T-cell (primary cell): Measurements from ENCODE around the gene TNPO2. TPM values are rescaled to one million over a fixed set of nuclear protein-coding genes. Genes with fewer than 3 reads are reported as not detected.
"Not testable (repeated sequence)": the region's sequence is repeated elsewhere in the genome, so short reads cannot be mapped to it uniquely, and the experiment has no call there.

ENCODE experiments used
- ATAC-seq, 4 experiments: fragments of 200-7000 bp in 3 of 4; fragments of 150-1000 bp in 1 of 4; cut with Tn5 transposase; replicated peaks in 1 of 4; 1 replicate in 3 of 4; 2 replicates in 1 of 4; pipeline ENCODE4 v1.10.0; 2021; ENCODE audit warnings: moderate library complexity in 3 of 4, mild to moderate bottlenecking in 2 of 4, moderate number of reproducible peaks in 1 of 4
- CTCF ChIA-PET, 2 donors: fragments of 300-600 bp; sonication (Branson Sonifier 250); formaldehyde crosslinking; loops; one replicate each; lab custom pipeline; 2022; ENCODE audit warnings: antibody characterized with exemption in 2 of 2; lab: Charles Lee
- POLR2A ChIA-PET, 2 donors: fragments of 300-600 bp; sonication (Branson Sonifier 250); formaldehyde crosslinking; loops; one replicate each; lab custom pipeline; 2022; ENCODE audit warnings: antibody characterized with exemption in 2 of 2; lab: Charles Lee
- DNase-seq, 35 experiments: peaks; one replicate each; pipeline versions ENCODE4 v3.0.0 to v3.0.0-alpha.2; 2013 to 2023
- H3K27ac ChIP-seq: one replicate; pipeline ENCODE4 v1.5.1; 2013; ENCODE audit warnings: low read length
- H3K27me3 ChIP-seq, 2 experiments: replicated peaks in 1 of 2; 1 replicate in 1 of 2; 2 replicates in 1 of 2; pipeline versions ENCODE4 v1.6.1 to v1.7.0; 2013; ENCODE audit warnings: low read length in 1 of 2, mixed read lengths in 1 of 2; ENCODE audit not compliant: control insufficient read depth in 2 of 2, insufficient read depth in 2 of 2; ENCODE audit errors: extremely low read depth in 1 of 2
- H3K36me3 ChIP-seq, 2 donors: 1 replicate in 1 of 2; 2 replicates in 1 of 2; pipeline versions ENCODE4 v1.6.1 to v1.7.0; 2013; ENCODE audit warnings: low read length in 1 of 2; ENCODE audit not compliant: control insufficient read depth in 2 of 2, insufficient read depth in 1 of 2; ENCODE audit errors: extremely low read depth in 1 of 2
- H3K4me1 ChIP-seq, 2 experiments: 1 replicate in 1 of 2; 2 replicates in 1 of 2; pipeline versions ENCODE4 v1.6.1 to v1.7.0; 2013; ENCODE audit warnings: low read length in 2 of 2, mixed read lengths in 1 of 2; ENCODE audit not compliant: insufficient read depth in 2 of 2, control insufficient read depth in 1 of 2; ENCODE audit errors: extremely low read depth in 1 of 2
- H3K4me3 ChIP-seq, 2 donors: 1 replicate in 1 of 2; 2 replicates in 1 of 2; pipeline versions ENCODE4 v1.5.1 to v1.7.0; 2013; ENCODE audit warnings: mild to moderate bottlenecking in 2 of 2, low read length in 1 of 2, moderate library complexity in 1 of 2; ENCODE audit not compliant: control insufficient read depth in 1 of 2; ENCODE audit errors: extremely low read depth in 1 of 2
- H3K9me3 ChIP-seq: 2 replicates; pipeline ENCODE4 v1.7.0; 2013
- H3K27ac Mint-ChIP-seq, 2 donors: one replicate each; pipeline ENCODE4 v1.8.0; 2020 to 2021; ENCODE audit warnings: mild to moderate bottlenecking in 2 of 2, mixed read lengths in 2 of 2
- H3K27me3 Mint-ChIP-seq, 2 donors: one replicate each; pipeline ENCODE4 v1.8.0; 2021 to 2022; ENCODE audit warnings: mixed read lengths in 2 of 2
- H3K36me3 Mint-ChIP-seq: one replicate; pipeline ENCODE4 v1.8.0; 2021; ENCODE audit warnings: mixed read lengths
- H3K4me1 Mint-ChIP-seq, 3 donors: one replicate each; pipeline ENCODE4 v1.8.0; 2020 to 2022; ENCODE audit warnings: mixed read lengths in 3 of 3, mild to moderate bottlenecking in 1 of 3
- H3K4me3 Mint-ChIP-seq, 3 donors: one replicate each; pipeline ENCODE4 v1.8.0; 2020 to 2022; ENCODE audit warnings: mild to moderate bottlenecking in 3 of 3, mixed read lengths in 3 of 3, moderate library complexity in 3 of 3
- H3K9me3 Mint-ChIP-seq, 3 donors: one replicate each; pipeline ENCODE4 v1.8.0; 2020 to 2022; ENCODE audit warnings: mixed read lengths in 3 of 3
- WGBS: methylation state at CpG from one replicate; pipeline ENCODE4 v1.1.5; 2013; ENCODE audit warnings: missing lambda C conversion rate; ENCODE audit not compliant: insufficient coverage; 5-methylcytosine and 5-hydroxymethylcytosine counted together
- total RNA-seq, 35 experiments: library from RNA in 6 of 35; stranded (reverse) in 6 of 35; fragments of 120-200 nt in 1 of 35; gene quantifications; one replicate each; pipeline versions ENCODE4 v1.2.1 to v1.2.4 and lab custom pipeline; 2013 to 2026

TNPO2 gene
- total RNA-seq, 5 donors from 2014 or later (not counting 1 experiment from before 2014, with no cell fraction given) = 53.7 to 78.8 (median 62.6) TPM

GRCh38 chr19:12681074-12681987 is 42.4 kb downstream of the TNPO2 start, which contains the start of gene DHPS:
Gene DHPS, minus strand, starts transcription at chr19:12681880. Its CDS starts 114 bp downstream, at chr19:12681766.
- POLR2A ChIA-PET = interaction anchor here (0.6 to 0.7 kb wide), 5 partner anchors 10 to 1185 kb away, joined by 3 to 9 read pairs (median 7); partner anchors contain the start of gene RNASEH2A (in 1 of the 2)
- Mint-ChIP-seq H3K4me3 (peak within 1 kb of the TSS; percentile 88 to 98 (median 92)), H3K27ac (peak within 1 kb of the TSS; percentile 93 to 97), H3K27me3 (no peaks in the 10 kb centered on the region), H3K4me1 (peaks cover 27 to 29% (median 28%) of the 10 kb centered on the region in 3 donors), H3K36me3 (peaks cover 21% of the 10 kb centered on the region), H3K9me3 (no peaks in the 10 kb centered on the region)
- Histone ChIP-seq H3K9me3 (no peaks in the 10 kb centered on the region), H3K27me3 (no peaks in the 10 kb centered on the region), H3K4me1 (peaks cover 0 to 39% of the 10 kb centered on the region in 2 experiments), H3K36me3 (peaks cover 21 to 38% of the 10 kb centered on the region in 2 donors), H3K4me3 (peak within 1 kb of the TSS; percentile 76 to 89), H3K27ac (peak within 1 kb of the TSS; percentile 92)
- CTCF ChIA-PET = interaction anchor here (0.5 to 1.7 kb wide), 6 partner anchors 10 to 262 kb away, joined by 3 to 8 read pairs (median 6); partner anchors contain the start of gene TRIR (in 1 of the 2)
- ATAC-seq (peak; percentile 81 to 85 (median 84)), DNase-seq (peak; percentile 64 to 99 (median 90))
- under 1% methylated on average over 68 of the region's 68 CpGs for WGBS

- H3K4me1 Mint-ChIP-seq = peaks cover 30% of the 10 kb centered on the region in 3 donors
- no peaks in the 10 kb centered on the region for H3K27me3 Mint-ChIP-seq
- H3K27ac ChIP-seq = no peak overlapping the region
- ChIA-PET CTCF (interaction anchor here (0.6 to 0.7 kb wide), 4 partner anchors 14 to 171 kb away, joined by 3 to 5 read pairs (median 4); no protein-coding TSS in a partner anchor), POLR2A (no interaction called here)
- H3K4me3 Mint-ChIP-seq = peak overlapping the region; percentile 55 to 98 (median 88)
- no peaks in the 10 kb centered on the region for H3K9me3 ChIP-seq
- H3K27ac Mint-ChIP-seq = peak overlapping the region; percentile 15 to 52
- no peaks in the 10 kb centered on the region for H3K27me3 ChIP-seq
- peaks cover 0 to 40% of the 10 kb centered on the region in 2 experiments for H3K4me1 ChIP-seq
- H3K36me3 Mint-ChIP-seq = peaks cover 27% of the 10 kb centered on the region
- no peak for DNase-seq
- no peak overlapping the region for H3K4me3 ChIP-seq
- WGBS = 98% methylated on average over 6 of the region's 9 CpGs
- no peaks in the 10 kb centered on the region for H3K9me3 Mint-ChIP-seq
- H3K36me3 ChIP-seq = peaks cover 26 to 51% of the 10 kb centered on the region in 2 donors
- ATAC-seq = no peak
These were observed 43.7 kb downstream of the TNPO2 start for GRCh38 chr19:12680034-12680433.

GRCh38 chr19:12678039-12678438 is 45.7 kb downstream of the TNPO2 start:
- H3K27ac ChIP-seq, H3K27ac Mint-ChIP-seq, H3K27me3 ChIP-seq, H3K27me3 Mint-ChIP-seq, H3K4me3 Mint-ChIP-seq, H3K9me3 ChIP-seq, ATAC-seq, DNase-seq, H3K9me3 Mint-ChIP-seq, H3K4me3 ChIP-seq: not testable (repeated sequence)
- CTCF ChIA-PET = interaction anchor here (0.5 to 1.0 kb wide), 10 partner anchors 22 to 595 kb away, joined by 3 to 8 read pairs (median 4); partner anchors contain the start of gene ZNF563 (in 1 of the 2)
- POLR2A ChIA-PET = interaction anchor here (0.5 to 1.3 kb wide), 8 partner anchors 19 to 795 kb away, joined by 3 to 8 read pairs (median 4); partner anchors contain the start of gene FBXW9 (in 1 of the 2)
- Mint-ChIP-seq H3K4me1 (peaks cover 30 to 35% (median 32%) of the 10 kb centered on the region in 3 donors), H3K36me3 (peaks cover 33% of the 10 kb centered on the region)
- 96% methylated on average over 3 of the region's 5 CpGs for WGBS
- H3K36me3 ChIP-seq = peaks cover 28 to 64% of the 10 kb centered on the region in 2 donors
- peaks cover 0 to 40% of the 10 kb centered on the region in 2 experiments for H3K4me1 ChIP-seq

GRCh38 chr19:12676928-12677327 is 46.8 kb downstream of the TNPO2 start:
- CTCF ChIA-PET = interaction anchor here (0.5 to 1.1 kb wide), 4 partner anchors 28 to 120 kb away, joined by 3 to 5 read pairs (median 3); no protein-coding TSS in a partner anchor
- Histone ChIP-seq H3K4me3 (no peak overlapping the region), H3K27ac (no peak overlapping the region), H3K4me1 (peaks cover 0 to 33% of the 10 kb centered on the region in 2 experiments), H3K27me3 (no peaks in the 10 kb centered on the region), H3K9me3 (no peaks in the 10 kb centered on the region), H3K36me3 (peaks cover 29 to 70% of the 10 kb centered on the region in 2 donors)
- ATAC-seq (no peak), DNase-seq (no peak)
- POLR2A ChIA-PET = no interaction called here
- no peaks in the 10 kb centered on the region for H3K27me3 Mint-ChIP-seq
- no peak overlapping the region for H3K27ac Mint-ChIP-seq
- peaks cover 33% of the 10 kb centered on the region for H3K36me3 Mint-ChIP-seq
- 89% methylated on average over 3 of the region's 12 CpGs for WGBS
- peaks cover 32 to 40% (median 34%) of the 10 kb centered on the region in 3 donors for H3K4me1 Mint-ChIP-seq
- H3K4me3 Mint-ChIP-seq = no peak overlapping the region
- no peaks in the 10 kb centered on the region for H3K9me3 Mint-ChIP-seq

- Mint-ChIP-seq H3K4me1 (peaks cover 35 to 40% (median 36%) of the 10 kb centered on the region in 3 donors), H3K4me3 (no peak overlapping the region), H3K9me3 (no peaks in the 10 kb centered on the region), H3K27ac (peak overlapping the region in 1 of 2 donors; percentile 79), H3K27me3 (no peaks in the 10 kb centered on the region), H3K36me3 (peaks cover 33% of the 10 kb centered on the region)
- peak; percentile 17 to 59 (median 52) for ATAC-seq
- no peak overlapping the region for H3K27ac ChIP-seq
- WGBS = 25% methylated on average over 4 of the region's 4 CpGs
- ChIA-PET POLR2A (no interaction called here), CTCF (interaction anchor here (0.6 to 1.1 kb wide), 3 partner anchors 57 to 121 kb away, joined by 3 to 5 read pairs (median 3); no protein-coding TSS in a partner anchor)
- H3K4me3 ChIP-seq = no peak overlapping the region
- H3K36me3 ChIP-seq = peaks cover 29 to 70% of the 10 kb centered on the region in 2 donors
- DNase-seq = peak in 34 of 35 experiments; percentile 54 to 88 (median 75)
- H3K27me3 ChIP-seq = no peaks in the 10 kb centered on the region
- H3K9me3 ChIP-seq = no peaks in the 10 kb centered on the region
- peaks cover 0 to 34% of the 10 kb centered on the region in 2 experiments for H3K4me1 ChIP-seq
These were observed 47.3 kb downstream of the TNPO2 start for GRCh38 chr19:12676384-12676792.

- Mint-ChIP-seq H3K27ac (no peak overlapping the region), H3K27me3 (no peaks in the 10 kb centered on the region), H3K9me3 (no peaks in the 10 kb centered on the region), H3K36me3 (peaks cover 30% of the 10 kb centered on the region), H3K4me3 (no peak overlapping the region), H3K4me1 (peaks cover 30 to 35% (median 31%) of the 10 kb centered on the region in 3 donors)
- ChIA-PET POLR2A (no interaction called here), CTCF (interaction anchor here (0.6 to 1.1 kb wide), 2 partner anchors 119 to 121 kb away, joined by 3 to 5 read pairs; no protein-coding TSS in a partner anchor)
- Histone ChIP-seq H3K4me1 (peaks cover 0 to 30% of the 10 kb centered on the region in 2 experiments), H3K4me3 (no peak overlapping the region), H3K27me3 (no peaks in the 10 kb centered on the region), H3K27ac (no peak overlapping the region), H3K36me3 (peaks cover 29 to 70% of the 10 kb centered on the region in 2 donors), H3K9me3 (no peaks in the 10 kb centered on the region)
- ATAC-seq (no peak), DNase-seq (no peak)
- WGBS = 93% methylated on average over 10 of the region's 15 CpGs
These were observed 47.8 kb downstream of the TNPO2 start for GRCh38 chr19:12675940-12676339.
